ENCODE measurements around the gene PKD1.

The PKD1 gene

GRCh38 chr16:2082171-2082982 lies 53.3 kb downstream of the PKD1 start:
- TF ChIP-seq TAF1 (IDR thresholded peaks at IDR 0.05; ENCODE audit: borderline replicate concordance, insufficient read depth, low read length), result no peak
- peak; percentile 16 for TF ChIP-seq FOXP2 (optimal IDR thresholded peaks at IDR 0.05; ENCODE audit: borderline replicate concordance, extremely low read depth, extremely low read length, insufficient read depth)

GRCh38 chr16:2081201-2082084 lies 54.3 kb downstream of the PKD1 start:
- TF ChIP-seq, protein P1, sequence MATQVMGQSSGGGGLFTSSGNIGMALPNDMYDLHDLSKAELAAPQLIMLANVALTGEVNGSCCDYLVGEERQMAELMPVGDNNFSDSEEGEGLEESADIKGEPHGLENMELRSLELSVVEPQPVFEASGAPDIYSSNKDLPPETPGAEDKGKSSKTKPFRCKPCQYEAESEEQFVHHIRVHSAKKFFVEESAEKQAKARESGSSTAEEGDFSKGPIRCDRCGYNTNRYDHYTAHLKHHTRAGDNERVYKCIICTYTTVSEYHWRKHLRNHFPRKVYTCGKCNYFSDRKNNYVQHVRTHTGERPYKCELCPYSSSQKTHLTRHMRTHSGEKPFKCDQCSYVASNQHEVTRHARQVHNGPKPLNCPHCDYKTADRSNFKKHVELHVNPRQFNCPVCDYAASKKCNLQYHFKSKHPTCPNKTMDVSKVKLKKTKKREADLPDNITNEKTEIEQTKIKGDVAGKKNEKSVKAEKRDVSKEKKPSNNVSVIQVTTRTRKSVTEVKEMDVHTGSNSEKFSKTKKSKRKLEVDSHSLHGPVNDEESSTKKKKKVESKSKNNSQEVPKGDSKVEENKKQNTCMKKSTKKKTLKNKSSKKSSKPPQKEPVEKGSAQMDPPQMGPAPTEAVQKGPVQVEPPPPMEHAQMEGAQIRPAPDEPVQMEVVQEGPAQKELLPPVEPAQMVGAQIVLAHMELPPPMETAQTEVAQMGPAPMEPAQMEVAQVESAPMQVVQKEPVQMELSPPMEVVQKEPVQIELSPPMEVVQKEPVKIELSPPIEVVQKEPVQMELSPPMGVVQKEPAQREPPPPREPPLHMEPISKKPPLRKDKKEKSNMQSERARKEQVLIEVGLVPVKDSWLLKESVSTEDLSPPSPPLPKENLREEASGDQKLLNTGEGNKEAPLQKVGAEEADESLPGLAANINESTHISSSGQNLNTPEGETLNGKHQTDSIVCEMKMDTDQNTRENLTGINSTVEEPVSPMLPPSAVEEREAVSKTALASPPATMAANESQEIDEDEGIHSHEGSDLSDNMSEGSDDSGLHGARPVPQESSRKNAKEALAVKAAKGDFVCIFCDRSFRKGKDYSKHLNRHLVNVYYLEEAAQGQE (IDR thresholded peaks at IDR 0.05; ENCODE audit: insufficient read depth in 1 of 2, low read depth in 2 of 2, low read length in 2 of 2), result no peak
- TF ChIP-seq FOXP2 (optimal IDR thresholded peaks at IDR 0.05; ENCODE audit: borderline replicate concordance, extremely low read depth, extremely low read length, insufficient read depth) (no peak), SIN3A (IDR thresholded peaks at IDR 0.05; ENCODE audit: borderline replicate concordance, insufficient read depth, low read length) (no peak), POLR2AphosphoS5 (IDR thresholded peaks at IDR 0.05; ENCODE audit: low read depth, low read length) (no peak), TAF1 (IDR thresholded peaks at IDR 0.05; ENCODE audit: borderline replicate concordance, insufficient read depth, low read length) (no peak)

- no peak for TF ChIP-seq SIN3A (IDR thresholded peaks at IDR 0.05; ENCODE audit: borderline replicate concordance, insufficient read depth, low read length)
- TF ChIP-seq TAF1 (IDR thresholded peaks at IDR 0.05; ENCODE audit: borderline replicate concordance, insufficient read depth, low read length), result no peak
- TF ChIP-seq POLR2AphosphoS5 (IDR thresholded peaks at IDR 0.05; ENCODE audit: low read depth, low read length), result no peak
- TF ChIP-seq FOXP2 (optimal IDR thresholded peaks at IDR 0.05; ENCODE audit: borderline replicate concordance, extremely low read depth, extremely low read length, insufficient read depth), result no peak
- TF ChIP-seq, protein P1 (IDR thresholded peaks at IDR 0.05; ENCODE audit: insufficient read depth in 1 of 2, low read depth in 2 of 2, low read length in 2 of 2), result no peak
Observed at GRCh38 chr16:2079991-2080390, 55.7 kb downstream of the PKD1 start.

DNA sequence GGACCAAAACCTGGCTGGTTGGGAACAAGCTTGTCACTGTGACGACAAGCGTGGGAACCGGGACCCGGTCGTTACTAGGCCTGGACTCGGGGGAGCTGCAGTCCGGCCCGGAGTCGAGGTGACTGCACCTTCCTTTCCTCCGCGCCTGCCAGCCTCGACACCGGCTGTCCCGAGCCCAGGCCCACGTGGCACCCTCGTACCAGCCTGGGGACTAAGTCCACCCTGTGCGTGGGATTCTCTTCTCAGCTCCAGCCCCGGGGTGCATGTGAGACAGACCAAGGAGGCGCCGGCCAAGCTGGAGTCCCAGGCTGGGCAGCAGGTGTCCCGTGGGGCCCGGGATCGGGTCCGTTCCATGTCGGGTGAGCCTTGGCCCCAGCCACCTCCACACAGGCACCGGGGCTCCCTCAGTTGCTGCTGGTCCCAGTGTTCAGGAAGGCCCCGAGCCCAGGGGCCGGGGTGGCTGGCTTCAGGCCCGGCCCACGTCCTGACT lies 56.3 kb downstream of the PKD1 start:
- TF ChIP-seq FOXP2 (optimal IDR thresholded peaks at IDR 0.05; ENCODE audit: borderline replicate concordance, extremely low read depth, extremely low read length, insufficient read depth) (no peak), SIN3A (IDR thresholded peaks at IDR 0.05; ENCODE audit: borderline replicate concordance, insufficient read depth, low read length) (no peak), POLR2AphosphoS5 (IDR thresholded peaks at IDR 0.05; ENCODE audit: low read depth, low read length) (no peak), TAF1 (IDR thresholded peaks at IDR 0.05; ENCODE audit: borderline replicate concordance, insufficient read depth, low read length) (no peak)
- TF ChIP-seq, protein P1 (IDR thresholded peaks at IDR 0.05; ENCODE audit: insufficient read depth in 1 of 2, low read depth in 2 of 2, low read length in 2 of 2), result no peak

DNA sequence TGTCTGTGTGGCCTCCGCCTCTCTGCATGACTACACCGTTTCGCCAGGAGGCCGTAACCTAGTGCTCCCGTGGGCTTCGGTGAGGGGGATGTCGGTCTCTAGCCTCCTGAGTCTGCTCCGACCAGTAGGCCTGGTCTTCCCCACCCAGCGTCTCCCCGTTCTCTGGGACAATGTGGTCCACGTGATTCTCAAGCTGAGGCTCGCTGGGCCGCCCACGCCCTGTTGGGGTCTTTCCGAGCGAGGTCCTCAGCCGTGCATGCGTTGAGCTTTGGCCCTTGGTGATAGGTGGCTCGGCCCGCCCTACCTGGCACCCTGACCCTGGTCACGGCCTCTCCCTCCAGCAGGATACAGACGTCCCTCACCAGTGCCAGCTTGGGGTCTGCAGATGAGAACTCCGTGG lies 57.0 kb downstream of the PKD1 start:
- no peak for TF ChIP-seq SIN3A (IDR thresholded peaks at IDR 0.05; ENCODE audit: borderline replicate concordance, insufficient read depth, low read length)
- no peak for TF ChIP-seq POLR2AphosphoS5 (IDR thresholded peaks at IDR 0.05; ENCODE audit: low read depth, low read length)
- TF ChIP-seq FOXP2 (optimal IDR thresholded peaks at IDR 0.05; ENCODE audit: borderline replicate concordance, extremely low read depth, extremely low read length, insufficient read depth), result no peak
- no peak for TF ChIP-seq TAF1 (IDR thresholded peaks at IDR 0.05; ENCODE audit: borderline replicate concordance, insufficient read depth, low read length)
- TF ChIP-seq, protein P1 (IDR thresholded peaks at IDR 0.05; ENCODE audit: insufficient read depth in 1 of 2, low read depth in 2 of 2, low read length in 2 of 2), result no peak

Data from PFSK-1 (cell line).